Stomach (tissue), 9 donors: ENCODE results near the gene MTMR6. TPM values are rescaled to one million over a fixed set of nuclear protein-coding genes. Genes with fewer than 3 reads are reported as not detected.

Source experiments
- DNase-seq, 2 donors: peaks; one replicate each; pipeline versions ENCODE4 v3.0.0 to v3.0.0-alpha.2; 2013 to 2019
- H3K27ac ChIP-seq, 5 donors: fragments of 200-600 bp in 4 of 5; sonication (generic) in 4 of 5; one replicate each; pipeline ENCODE4 v1.5.1; 2013 to 2019; ENCODE audit warnings: mild to moderate bottlenecking in 1 of 5, moderate library complexity in 1 of 5
- H3K27me3 ChIP-seq, 3 donors: fragments of 200-600 bp; sonication (generic); one replicate each; pipeline ENCODE4 v1.5.1; 2017 to 2019; ENCODE audit warnings: mixed run types in 1 of 3
- H3K36me3 ChIP-seq, 4 donors: fragments of 200-600 bp; sonication (generic); 1 replicate in 3 of 4; 2 replicates in 1 of 4; pipeline ENCODE4 v1.5.1; 2016 to 2019
- H3K4me1 ChIP-seq, 4 donors: fragments of 200-600 bp; sonication (generic); one replicate each; pipeline ENCODE4 v1.5.1; 2016 to 2019
- H3K4me3 ChIP-seq, 4 donors: fragments of 200-600 bp; sonication (generic) in 3 of 4; one replicate each; pipeline ENCODE4 v1.5.1; 2016 to 2019; ENCODE audit warnings: mild to moderate bottlenecking in 1 of 4
- H3K9me3 ChIP-seq, 4 donors: fragments of 200-600 bp; sonication (generic); one replicate each; pipeline ENCODE4 v1.5.1; 2016 to 2019
- EP300 ChIP-seq: sonication (generic); formaldehyde crosslinking; IDR thresholded peaks from one replicate; pipeline ENCODE4 v1.6.1; 2017; ENCODE audit warnings: antibody characterized with exemption
- POLR2A ChIP-seq, 4 donors: fragments of 450-650 bp; IDR thresholded peaks; one replicate each; pipeline ENCODE4 v1.6.1; 2016; ENCODE audit warnings: antibody characterized with exemption in 4 of 4, control low read depth in 2 of 4, mild to moderate bottlenecking in 1 of 4, moderate library complexity in 1 of 4
- POLR2AphosphoS5 ChIP-seq, 3 donors: sonication (generic); formaldehyde crosslinking; IDR thresholded peaks; one replicate each; pipeline ENCODE4 v1.6.1; 2016; ENCODE audit warnings: antibody characterized with exemption in 3 of 3
- WGBS, 5 donors: extraction: QIAGEN DNeasy Blood & Tissue Kit in 3 of 5; methylation state at CpG; one replicate each; pipeline versions ENCODE4 v1.1.5 to v1.1.7; 2013 to 2018; 5-methylcytosine and 5-hydroxymethylcytosine counted together
- intact Hi-C: fragments of 100-400 bp; cut with DNase I; formaldehyde crosslinking; loops from one replicate; pipeline ENCODE4 v1.15.1; 2023; ENCODE audit warnings: low total_unique reads
- polyA plus RNA-seq, 3 donors: library from polyadenylated mRNA; stranded (reverse); fragments of 200-250 nt; gene quantifications; one replicate each; pipeline ENCODE4 v1.2.3, GENCODE V29; 2013
- total RNA-seq, 5 donors: library from RNA; depleted of rRNA; stranded (reverse); fragments of >200 nt; gene quantifications; one replicate each; pipeline versions ENCODE4 v1.1.0 to v1.2.3, GENCODE V29; 2014 to 2016
- TF ChIP-seq, protein P1 (sequence below), 7 experiments: fragments of 450-650 bp in 4 of 7; fragments of 200-600 bp in 3 of 7; sonication (generic) in 3 of 7; IDR thresholded peaks; one replicate each; pipeline ENCODE4 v1.5.1; 2016 to 2019; ENCODE audit warnings: antibody characterized with exemption in 7 of 7, control low read depth in 2 of 7, mild to moderate bottlenecking in 1 of 7
- donor health status: healthy with polysubstance abuse.
- donor health status: Bipolar disorder and iron deficiency.
- donor health status: healthy.

The MTMR6 gene
- total and polyA plus RNA-seq, 8 donors = 2.3 to 25.0 (median 10.2) TPM

DNA sequence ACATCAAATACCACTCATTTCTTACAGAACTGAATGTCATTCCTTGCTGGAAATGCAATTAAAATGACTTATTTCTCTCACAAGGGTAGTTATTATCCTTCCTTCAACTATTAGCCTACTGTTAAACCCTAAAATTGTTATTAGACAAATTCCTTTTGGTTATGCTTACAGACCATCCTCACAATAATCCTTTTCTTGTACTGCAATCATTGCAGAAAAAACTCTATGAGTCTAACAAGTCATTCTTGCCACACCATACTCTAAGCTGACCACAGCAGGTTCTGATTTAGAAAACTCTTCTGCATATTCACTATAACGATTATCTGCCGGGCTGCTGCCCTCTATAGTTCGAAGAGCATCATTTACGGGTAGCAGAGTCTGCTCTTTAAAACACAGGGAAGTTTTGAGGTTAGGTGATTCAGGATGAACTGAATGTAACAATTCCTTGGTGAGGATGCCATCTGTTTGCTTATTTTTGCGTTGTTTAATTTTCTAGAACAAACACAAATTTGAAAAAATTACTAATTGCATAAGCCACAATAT is 38.2 kb downstream of the MTMR6 start:
- 35 to 39% (median 39%) methylated on average over 5 of the region's 5 CpGs for WGBS, 5 donors
- no peak for TF ChIP-seq POLR2AphosphoS5 (IDR thresholded peaks at IDR 0.05)
- TF ChIP-seq EP300 = no peak
- TF ChIP-seq, protein P1, sequence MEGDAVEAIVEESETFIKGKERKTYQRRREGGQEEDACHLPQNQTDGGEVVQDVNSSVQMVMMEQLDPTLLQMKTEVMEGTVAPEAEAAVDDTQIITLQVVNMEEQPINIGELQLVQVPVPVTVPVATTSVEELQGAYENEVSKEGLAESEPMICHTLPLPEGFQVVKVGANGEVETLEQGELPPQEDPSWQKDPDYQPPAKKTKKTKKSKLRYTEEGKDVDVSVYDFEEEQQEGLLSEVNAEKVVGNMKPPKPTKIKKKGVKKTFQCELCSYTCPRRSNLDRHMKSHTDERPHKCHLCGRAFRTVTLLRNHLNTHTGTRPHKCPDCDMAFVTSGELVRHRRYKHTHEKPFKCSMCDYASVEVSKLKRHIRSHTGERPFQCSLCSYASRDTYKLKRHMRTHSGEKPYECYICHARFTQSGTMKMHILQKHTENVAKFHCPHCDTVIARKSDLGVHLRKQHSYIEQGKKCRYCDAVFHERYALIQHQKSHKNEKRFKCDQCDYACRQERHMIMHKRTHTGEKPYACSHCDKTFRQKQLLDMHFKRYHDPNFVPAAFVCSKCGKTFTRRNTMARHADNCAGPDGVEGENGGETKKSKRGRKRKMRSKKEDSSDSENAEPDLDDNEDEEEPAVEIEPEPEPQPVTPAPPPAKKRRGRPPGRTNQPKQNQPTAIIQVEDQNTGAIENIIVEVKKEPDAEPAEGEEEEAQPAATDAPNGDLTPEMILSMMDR (IDR thresholded peaks at IDR 0.05) = no peak
- no peak for TF ChIP-seq POLR2A (IDR thresholded peaks at IDR 0.05)
- intact Hi-C loops = no loop called here
- Histone ChIP-seq H3K27me3 (no peaks in the 10 kb centered on the region), H3K27ac (no peak overlapping the region), H3K36me3 (peaks cover 3 to 64% (median 60%) of the 10 kb centered on the region in 4 donors), H3K4me1 (peaks cover 0 to 16% (median 0%) of the 10 kb centered on the region in 4 donors), H3K4me3 (no peak overlapping the region), H3K9me3 (peaks cover 0 to 5% (median 0%) of the 10 kb centered on the region in 4 donors)
- DNase-seq = peak in 1 of 2 donors; percentile 25

DNA sequence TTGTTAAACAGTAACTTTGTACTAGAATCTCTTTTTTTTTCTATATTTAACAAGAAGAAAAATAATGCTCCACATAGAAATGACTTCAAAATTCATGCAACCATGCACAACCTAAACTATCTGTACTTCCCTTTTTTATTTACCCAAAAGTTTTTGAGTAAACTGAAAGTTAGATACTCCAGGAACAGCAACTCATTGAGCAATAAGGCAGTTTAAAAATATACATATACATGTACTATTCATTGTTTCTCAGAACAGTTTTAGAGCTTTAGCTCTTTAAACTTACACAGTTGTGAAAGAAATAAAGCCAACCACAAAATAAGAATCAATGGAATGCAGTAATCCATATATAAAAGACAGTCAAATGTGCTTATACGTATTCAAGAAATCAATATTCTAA is 39.2 kb downstream of the MTMR6 start:
- peaks cover 0 to 13% (median 0%) of the 10 kb centered on the region in 4 donors for H3K4me1 ChIP-seq
- H3K36me3 ChIP-seq = peaks cover 3 to 61% (median 54%) of the 10 kb centered on the region in 4 donors
- intact Hi-C loops = no loop called here
- H3K27ac ChIP-seq = no peak overlapping the region
- 88 to 95% (median 94%) methylated on average over 1 of the region's 1 CpG for WGBS, 5 donors
- H3K27me3 ChIP-seq = no peaks in the 10 kb centered on the region
- TF ChIP-seq POLR2A (IDR thresholded peaks at IDR 0.05) (no peak), POLR2AphosphoS5 (IDR thresholded peaks at IDR 0.05) (no peak), EP300 (no peak)
- TF ChIP-seq, protein P1 (IDR thresholded peaks at IDR 0.05) = no peak
- DNase-seq = no peak
- H3K4me3 ChIP-seq = no peak overlapping the region
- peaks cover 0 to 5% (median 0%) of the 10 kb centered on the region in 4 donors for H3K9me3 ChIP-seq

DNA sequence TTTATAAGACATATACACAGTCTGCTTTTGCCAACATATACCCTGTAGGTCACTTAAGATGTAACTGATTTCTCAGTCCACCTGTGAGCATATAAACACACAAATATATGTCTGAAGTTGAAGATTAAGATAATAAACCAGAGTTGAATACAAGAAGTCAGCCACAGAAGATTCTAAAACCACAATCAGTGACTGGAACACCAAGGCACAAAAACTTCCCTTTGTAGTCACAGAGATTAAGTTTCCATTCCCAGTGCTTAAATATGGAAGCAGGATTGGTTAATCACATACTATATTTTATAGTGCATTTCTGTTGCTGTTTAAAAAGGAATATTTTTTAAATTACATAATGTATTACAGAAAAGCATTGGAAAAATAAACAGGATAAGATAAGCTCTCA is 39.9 kb downstream of the MTMR6 start:
- intact Hi-C loops = no loop called here
- Histone ChIP-seq H3K27ac (no peak overlapping the region), H3K27me3 (no peaks in the 10 kb centered on the region), H3K4me3 (no peak overlapping the region), H3K4me1 (peaks cover 0 to 13% (median 0%) of the 10 kb centered on the region in 4 donors), H3K36me3 (peaks cover 3 to 54% (median 47%) of the 10 kb centered on the region in 4 donors), H3K9me3 (peaks cover 0 to 5% (median 0%) of the 10 kb centered on the region in 4 donors)
- no peak for DNase-seq
- TF ChIP-seq, protein P1 (IDR thresholded peaks at IDR 0.05) = no peak
- TF ChIP-seq POLR2AphosphoS5 (IDR thresholded peaks at IDR 0.05) (no peak), POLR2A (IDR thresholded peaks at IDR 0.05) (no peak), EP300 (no peak)

DNA sequence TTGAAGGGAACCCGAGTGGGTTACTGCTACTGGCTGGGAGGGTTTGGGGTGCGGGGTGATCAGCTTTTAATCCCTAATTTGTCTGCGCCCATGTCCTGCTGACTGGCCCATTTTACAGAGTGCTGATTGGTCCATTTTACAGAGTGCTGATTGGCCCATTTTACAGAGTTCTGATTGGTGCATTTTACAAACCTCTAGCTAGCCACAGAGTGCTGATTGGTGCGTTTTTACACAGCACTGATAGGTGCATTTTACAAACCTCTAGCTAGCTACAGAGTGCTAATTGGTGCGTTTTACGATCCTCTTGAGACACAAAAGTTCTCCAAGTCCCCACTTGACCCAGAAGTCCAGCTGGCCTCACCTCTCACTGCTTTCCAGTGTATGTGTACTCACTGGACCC is 43.2 kb downstream of the MTMR6 start:
- TF ChIP-seq POLR2A (IDR thresholded peaks at IDR 0.05) (no peak), EP300 (no peak), POLR2AphosphoS5 (IDR thresholded peaks at IDR 0.05) (no peak)
- TF ChIP-seq, protein P1 (IDR thresholded peaks at IDR 0.05) = no peak
- Histone ChIP-seq H3K4me1 (peaks cover 0 to 12% (median 0%) of the 10 kb centered on the region in 4 donors), H3K9me3 (peaks cover 0 to 5% (median 0%) of the 10 kb centered on the region in 4 donors), H3K27ac (no peak overlapping the region), H3K36me3 (peaks cover 0 to 31% (median 16%) of the 10 kb centered on the region in 4 donors), H3K4me3 (no peak overlapping the region), H3K27me3 (no peaks in the 10 kb centered on the region)
- no peak for DNase-seq
- intact Hi-C loops = no loop called here
- WGBS, 5 donors = 96 to 98% (median 98%) methylated on average over 6 of the region's 6 CpGs
